NCI-H1105 treated with DMSO at 0.1 percent for 48 hours (cell line): Measurements from ENCODE around the gene PRKCSH.

Experiments used
- DNase-seq: peaks from one replicate; lab custom pipeline; 2025; lab: John Stamatoyannopoulos, UW

PRKCSH gene

DNA sequence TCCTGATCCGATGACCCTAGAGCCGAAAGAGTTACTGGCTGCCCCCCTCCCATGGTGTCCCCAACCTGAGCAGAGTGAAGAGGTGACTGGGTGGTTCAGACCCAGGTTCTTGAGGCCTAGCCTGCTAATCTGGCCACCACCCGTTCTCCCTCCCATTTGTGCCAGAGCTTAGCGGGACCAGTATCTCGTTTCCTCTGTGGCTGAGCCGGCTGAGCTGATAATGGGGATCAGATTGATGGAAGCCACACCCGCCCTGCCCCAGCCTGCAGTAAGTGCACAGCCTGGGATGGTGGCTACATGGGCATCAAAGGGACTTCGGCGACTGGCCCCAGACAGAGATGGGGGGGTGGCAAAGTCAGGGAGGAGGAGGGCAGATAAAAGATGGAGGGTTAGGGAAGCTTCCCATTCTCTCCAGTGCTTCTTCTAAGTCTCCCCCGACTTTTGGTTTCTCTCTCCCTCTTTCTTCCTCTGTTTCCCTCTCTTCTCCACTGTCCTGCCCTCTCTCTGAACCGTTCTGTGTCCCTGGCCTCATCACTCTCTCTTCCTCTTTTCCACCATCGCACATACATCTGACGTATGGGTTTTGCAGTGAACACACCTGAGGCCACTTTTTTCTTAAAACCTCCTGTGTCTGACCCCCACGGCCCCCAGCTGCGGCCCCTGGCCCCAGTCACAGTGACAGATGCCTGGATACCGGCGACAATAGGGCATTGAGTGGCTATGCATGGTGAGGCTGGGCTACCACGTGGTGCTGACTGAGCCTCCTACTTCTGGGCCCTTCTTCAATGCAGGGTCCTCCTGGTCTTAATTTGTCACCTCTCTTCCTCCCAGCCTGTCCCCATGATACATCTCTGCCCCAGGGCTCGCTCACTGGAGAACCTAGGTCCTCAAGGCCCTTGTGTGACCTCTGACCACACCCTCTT lies 43.0 kb downstream of the PRKCSH start:
- DNase-seq = no peak

DNA sequence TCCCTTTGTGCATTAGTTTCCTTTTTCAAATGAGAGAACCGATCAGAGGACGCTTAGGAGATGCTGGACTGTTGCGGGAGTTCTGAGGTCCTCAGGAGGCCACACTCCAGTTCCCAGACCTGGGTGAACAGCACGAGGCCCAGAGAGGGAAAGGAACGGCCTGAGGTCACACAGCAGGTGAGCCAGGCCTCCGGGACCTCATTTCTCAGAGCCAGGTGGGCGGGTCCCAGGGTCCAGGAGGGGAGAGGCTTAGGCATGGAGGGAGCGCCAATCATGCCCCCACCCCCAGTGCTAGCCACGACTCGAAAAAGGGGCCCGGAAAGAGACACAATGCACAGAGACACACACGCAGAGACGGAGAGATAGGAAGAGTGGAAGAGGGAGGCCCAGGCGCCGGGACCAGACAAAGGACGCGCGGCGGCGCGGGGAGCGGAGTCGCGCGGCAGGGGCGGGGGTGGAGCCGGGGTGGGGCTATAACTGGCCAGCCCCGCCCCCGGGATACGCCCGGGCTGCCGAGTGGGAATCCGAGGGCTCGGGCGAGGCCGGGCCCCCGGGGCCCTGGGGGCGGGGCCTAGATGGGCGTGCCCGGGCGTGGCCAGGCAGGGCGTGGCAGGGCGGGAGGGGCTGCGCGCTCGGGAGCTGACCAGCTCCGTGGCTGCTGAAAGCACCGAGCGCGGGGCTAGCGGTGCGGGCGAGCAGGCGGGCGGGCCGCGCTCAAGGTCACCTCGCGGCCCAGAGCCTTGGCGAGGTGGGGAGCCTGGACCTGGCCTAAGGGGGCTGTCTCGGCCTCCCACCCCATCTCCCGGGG lies 43.9 kb downstream of the PRKCSH start:
- peak; percentile 20 for DNase-seq

DNA sequence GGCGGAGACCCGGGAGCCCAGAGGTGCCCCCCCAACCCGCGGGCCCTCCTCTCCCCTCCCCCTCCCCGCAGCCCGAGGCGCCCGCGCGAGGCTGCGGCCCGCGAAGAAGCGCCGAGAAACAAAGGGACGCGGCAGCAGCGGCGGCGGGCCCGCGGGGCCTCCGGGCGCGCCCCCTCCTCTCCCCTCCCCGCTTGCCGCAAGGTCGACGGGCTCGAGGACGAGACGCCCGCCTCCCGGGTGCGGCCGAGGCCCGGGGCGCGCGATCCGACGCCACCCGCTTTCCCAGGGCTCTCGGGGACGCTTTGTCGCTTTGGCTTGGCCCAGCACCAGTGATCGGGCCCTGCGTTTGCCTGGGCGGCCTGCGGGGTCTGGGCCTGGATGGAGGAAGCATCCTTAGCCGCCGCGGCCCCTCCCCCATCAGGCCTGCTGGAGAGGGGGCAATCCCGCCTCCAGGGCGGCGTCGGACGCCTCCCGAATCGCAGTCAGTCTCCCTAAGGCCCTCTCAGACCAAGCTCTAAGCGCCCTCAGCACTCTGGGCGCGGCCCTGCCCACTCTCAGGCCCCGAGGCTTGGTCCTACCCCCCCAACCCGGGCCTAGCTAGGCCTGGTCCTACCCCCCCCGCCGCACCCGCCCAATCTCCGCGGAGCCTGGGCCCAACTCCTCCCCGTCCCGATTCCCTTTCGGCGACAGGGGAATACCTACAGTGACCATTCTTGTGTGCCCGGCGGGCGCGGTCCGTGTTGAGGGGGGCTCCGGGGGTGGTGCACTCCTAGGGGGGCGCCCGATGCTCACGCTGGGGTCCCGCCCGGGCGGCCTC lies 44.7 kb downstream of the PRKCSH start:
- DNase-seq = peak; percentile 20

DNA sequence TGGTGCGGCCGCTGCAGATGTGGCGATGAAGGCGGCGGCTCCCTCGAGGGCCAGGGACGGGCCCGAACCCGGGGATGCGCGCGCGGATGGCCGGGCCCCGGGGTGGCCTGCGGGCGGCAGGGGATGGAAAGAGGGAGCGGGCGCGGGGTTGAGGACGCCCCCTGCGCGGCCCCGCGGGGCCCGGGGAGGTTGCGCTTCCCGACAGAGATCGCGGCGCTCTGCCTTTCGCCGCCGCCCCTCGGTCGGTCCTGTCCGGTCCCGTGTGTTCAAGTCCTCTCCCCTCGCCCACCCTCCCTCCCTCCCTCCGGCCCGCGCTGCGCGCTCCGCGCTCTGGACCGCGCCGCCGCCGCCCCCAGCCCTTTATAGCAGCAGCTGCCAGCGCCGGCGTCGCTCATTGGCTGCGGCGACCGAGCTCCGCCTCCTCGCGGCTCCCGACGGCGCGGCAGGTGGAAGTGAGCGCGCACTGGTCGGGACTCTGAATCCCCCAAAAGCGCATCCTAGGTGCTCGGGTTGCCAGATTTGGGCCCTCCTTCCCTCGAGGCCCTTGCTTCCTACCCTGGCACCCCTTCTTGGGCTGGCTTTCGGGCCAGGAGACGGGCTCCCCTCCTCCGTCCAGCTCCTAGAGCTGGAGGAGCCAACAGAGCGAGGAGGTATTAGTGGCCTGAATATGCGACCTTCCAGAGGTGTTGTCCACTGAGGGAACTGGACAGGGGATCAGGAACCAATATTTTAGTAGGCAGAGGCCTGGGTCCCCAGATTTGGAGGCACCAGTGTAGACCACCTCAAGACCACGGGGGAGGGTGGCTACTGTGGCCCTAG lies 45.5 kb downstream of the PRKCSH start, which contains the start of gene ELAVL3:
ELAVL3 (minus strand) TSS at position 332 of the 819 bp plus-strand sequence. CDS start 438 bp downstream, outside the sequence.
- peak; percentile 76 for DNase-seq

DNA sequence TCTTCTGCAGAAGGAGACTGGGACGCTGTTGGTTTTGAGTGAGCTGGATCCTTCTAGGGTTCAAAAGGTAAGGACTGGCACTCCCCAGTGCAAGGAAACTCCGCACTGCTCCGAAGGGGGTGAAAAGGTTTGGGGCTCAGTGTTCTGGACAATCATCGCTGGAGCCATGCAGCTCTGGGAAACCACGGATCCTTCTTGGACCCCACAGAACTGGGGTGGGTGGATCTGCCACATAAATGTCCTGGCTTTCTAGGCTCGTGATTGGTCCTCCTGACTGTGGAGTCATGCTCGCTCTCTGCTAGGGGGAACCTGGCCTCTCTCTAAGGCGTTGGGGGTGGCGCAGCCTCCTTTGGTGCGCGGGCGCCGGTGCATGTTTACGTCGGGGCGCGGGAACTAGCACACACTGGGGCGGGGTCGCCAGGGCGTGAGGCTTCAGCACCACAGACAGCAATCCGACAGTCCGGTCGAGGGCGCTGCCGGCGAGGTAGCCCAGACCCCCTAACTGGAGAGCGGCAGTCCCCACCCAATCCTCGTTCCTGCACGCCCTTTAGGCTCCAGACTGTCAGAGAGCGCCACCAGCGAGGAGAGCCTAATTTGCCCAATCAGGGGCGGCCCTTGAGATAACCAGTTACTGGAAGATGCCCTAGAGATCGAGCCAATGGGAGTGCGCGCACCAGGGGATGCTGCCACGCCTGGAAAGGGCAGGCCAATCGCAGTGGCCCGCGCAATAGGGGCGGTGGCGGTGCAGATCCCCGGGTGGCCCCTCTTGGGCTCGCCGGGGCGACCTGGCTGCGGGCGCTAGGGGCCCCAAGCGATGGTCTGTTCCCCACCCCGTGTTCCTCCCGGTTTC lies 46.3 kb downstream of the PRKCSH start:
- DNase-seq = peak; percentile 97

DNA sequence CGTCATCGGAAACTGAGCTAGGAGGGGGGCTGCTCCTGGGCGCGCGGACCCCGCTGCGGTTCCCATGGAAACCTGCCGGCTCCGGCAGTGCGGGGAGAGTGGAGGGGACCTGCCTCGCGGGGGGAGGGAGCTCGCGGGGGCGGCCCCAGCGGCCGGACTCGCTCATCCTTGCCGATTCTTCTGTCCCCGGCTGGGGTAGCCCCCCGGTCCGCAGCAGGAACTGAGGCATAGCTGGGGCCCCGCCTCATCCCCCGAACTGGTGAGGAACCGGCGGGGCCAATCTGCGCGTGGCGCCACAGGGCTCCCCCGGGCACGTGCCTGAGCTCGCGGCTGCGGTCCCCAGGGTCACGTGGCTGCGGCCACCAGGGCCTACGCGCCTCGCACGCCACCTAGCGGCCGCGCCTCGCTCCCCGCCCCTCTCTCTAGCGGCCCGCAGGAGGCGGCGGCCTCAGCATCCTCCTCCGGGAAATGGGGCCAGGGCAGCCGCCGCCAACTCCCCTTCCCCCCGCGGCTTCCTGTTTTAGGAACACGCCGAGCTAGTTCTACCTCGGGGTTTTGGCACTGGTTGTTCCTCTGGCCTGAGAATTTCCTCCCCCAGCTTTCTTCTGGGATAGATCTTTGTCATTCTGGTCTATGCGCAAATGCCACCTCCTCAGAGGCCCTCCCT lies 47.1 kb downstream of the PRKCSH start:
- DNase-seq = peak; percentile 82

DNA sequence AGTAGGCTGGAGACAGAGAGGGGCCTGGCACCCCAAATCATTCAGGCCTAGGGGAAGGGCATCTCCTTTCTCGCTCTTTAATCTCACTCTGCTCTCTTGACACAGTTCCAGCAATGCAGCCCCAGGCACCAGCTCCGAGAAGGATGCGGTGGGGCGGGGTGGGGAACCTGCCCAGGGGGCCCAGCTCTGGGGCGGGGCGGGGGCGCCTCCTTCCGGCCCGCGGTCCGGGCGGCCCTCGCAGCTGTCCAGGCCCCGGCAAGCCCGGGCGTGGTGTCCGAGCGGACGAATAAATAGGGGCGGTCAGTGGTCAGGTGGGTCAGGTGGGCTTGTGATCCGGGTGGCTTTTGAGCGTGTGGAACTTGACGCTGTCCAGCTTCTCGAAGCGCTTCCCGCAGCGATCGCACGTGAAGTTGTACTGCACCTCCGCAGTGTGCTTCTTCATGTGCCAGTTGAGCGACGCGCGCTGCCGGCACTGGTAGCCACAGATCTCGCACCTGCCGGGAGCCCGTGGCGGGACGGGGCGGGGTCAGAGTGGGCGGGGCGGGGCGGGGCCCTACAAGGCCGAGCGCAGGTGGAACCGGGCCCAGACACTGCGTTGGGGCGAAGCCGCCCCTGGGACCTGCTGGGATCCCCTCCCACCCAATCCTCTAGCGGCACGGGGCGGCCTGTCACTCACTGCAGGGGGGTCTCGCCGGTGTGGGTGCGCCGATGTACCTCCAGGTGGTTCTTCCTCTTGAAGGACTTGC lies 48.1 kb downstream of the PRKCSH start:
- DNase-seq = no peak

DNA sequence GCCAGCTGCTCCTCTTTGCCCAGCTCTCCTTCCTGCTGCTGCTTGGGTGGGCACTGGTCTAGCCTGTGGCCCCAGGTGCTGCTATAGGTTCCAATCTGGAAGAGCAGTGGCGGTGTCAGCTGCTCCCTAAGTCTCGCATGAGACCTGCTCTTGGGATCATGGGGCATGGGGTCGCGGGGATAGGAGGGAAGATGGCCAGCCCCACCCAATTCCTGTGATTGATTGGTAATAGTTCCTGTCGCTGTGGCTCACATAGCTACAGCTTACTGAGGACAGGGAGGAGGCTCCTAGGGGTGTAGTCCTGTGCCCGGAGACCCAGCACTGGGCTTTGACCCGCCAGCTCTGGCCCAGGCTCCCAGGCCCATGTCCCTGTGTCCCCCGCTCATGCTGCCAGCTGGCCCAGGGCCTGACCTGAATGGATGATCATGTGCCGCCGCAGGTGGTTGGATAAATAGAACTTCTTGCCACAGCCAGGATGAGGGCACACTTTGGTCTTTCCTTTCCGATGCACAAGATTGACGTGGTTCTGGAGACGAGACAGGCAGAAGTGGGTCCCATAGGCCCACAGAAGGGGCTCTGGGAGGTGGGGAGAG lies 49.9 kb downstream of the PRKCSH start:
- DNase-seq = no peak

DNA sequence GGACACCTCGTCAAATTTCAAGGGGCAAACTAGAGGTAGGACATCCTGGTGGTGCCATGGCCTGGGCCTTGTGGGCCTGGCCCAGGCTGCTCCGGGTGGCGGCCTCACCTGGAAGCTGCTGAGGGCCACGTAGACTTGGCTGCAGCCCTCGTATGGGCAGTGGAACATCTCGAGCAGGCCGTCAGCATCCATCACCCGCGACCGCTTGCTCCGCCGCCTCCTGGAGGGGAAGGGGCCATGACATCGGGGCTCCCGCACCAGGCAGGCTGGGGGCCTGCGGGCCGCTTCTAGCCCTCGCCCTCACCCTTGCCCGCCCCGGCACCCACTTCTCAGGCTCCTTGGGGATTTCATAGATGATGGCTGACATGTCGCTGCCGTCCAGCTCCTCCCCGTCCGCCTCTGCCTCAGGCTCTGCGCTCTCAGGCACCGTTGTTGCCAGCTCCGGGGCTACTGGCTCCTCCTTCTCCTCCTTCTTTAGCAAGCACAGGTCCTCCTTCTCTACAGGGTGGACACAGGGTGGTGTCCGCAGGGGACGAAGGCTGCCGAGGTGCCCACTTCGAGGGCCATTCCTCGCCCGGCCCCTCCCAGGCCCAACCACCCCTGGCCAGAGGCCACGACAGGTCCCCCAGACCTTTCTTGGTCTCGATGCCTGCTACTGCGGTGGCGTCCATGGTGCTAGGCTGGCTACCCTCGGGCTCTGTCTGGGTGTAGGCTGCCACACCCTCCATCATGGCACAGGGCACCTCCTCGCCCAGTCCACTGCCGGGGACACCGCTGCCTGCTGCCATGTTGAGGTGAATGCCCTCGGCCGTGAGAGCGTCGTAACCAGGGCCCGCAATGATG lies 51.4 kb downstream of the PRKCSH start:
- no peak for DNase-seq

DNA sequence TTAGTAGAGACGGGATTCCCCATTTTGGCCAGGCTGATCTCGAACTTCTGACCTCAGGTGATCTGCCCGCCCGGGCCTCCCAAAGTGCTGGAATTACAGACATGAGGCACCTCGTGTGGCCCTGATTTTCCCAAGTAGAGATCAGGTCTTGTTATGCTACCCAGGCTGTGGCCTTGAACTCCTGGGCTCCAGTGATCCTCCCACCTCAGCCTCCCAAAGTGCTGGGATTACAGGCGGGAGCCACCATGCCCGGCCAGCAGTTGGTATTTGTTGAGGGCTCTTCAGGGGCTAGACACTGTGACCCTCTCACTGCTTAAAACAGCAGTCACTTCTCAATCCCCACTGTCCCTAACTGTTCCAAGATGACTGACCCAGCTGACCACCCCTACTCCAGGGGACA lies 53.9 kb downstream of the PRKCSH start:
- no peak for DNase-seq

DNA sequence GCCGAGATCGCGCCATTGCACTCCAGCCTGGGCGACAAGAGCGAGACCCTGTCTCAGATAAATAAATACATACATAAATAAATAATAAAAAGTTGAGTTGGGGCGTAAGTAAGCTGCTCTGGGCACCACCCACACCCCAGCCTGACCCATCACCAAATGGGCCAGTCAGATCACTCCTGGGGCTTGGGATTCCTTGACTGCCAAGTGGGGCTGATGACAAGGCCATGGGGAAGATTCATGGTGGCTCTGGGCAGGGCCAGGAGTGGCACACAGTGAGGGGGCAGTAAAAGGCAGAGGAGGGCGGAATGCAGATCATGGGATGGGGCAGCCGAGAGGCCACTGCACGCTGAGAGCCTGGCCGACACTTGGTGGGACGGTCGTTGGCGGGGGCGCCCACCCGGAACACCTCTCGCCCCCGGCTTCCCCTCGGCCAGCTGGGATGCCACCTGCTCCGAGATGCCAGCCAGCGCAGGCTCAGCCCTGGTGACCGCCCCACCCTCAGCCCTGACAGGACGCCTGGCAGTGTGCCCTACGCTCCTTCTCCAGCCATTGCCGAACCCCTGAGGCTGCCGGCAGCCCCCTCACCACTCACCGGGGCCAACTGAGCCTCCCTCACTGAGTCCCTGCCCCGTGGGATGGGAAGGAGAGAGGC lies 59.3 kb downstream of the PRKCSH start:
- no peak for DNase-seq

DNA sequence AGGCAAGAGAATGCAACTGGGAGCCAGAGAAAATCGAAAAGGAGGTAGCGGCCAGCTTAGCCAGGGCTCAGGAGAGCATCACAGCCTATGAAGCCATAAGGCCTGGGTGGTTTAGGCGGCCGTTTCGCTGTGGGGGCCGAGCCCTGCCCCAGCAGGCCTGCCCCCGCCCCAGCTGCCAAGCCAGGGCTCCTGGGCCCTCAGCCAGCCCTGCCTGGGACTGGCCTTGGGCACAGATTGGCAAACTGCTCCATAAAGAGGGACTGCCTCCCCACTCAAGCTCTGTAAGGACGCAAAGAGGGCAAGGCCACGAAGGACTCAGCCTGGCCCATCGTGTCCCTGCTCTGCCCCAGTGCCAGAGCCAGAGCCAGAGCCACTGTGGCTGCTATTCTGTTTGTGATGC lies 60.0 kb downstream of the PRKCSH start:
- no peak for DNase-seq

DNA sequence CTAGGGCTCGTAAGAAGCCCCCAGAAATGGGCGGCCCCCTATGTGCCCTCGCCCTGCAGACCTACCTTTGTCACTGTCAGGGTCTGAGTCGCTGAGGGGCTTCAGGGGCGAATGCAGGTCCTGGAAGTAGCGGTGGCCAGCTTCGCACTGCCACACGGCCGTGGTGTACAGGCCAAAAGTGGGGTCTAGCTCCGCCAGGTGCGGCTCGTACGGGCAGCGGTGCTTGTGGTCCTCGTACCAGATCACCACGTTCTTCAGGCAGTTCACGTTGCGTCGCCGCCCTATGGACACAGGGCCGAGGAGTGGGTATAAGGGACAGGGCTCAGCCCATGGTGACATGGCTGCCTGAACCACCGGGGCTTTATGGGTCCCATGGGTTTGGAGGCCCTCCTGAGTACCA lies 60.5 kb downstream of the PRKCSH start:
- DNase-seq = no peak

DNA sequence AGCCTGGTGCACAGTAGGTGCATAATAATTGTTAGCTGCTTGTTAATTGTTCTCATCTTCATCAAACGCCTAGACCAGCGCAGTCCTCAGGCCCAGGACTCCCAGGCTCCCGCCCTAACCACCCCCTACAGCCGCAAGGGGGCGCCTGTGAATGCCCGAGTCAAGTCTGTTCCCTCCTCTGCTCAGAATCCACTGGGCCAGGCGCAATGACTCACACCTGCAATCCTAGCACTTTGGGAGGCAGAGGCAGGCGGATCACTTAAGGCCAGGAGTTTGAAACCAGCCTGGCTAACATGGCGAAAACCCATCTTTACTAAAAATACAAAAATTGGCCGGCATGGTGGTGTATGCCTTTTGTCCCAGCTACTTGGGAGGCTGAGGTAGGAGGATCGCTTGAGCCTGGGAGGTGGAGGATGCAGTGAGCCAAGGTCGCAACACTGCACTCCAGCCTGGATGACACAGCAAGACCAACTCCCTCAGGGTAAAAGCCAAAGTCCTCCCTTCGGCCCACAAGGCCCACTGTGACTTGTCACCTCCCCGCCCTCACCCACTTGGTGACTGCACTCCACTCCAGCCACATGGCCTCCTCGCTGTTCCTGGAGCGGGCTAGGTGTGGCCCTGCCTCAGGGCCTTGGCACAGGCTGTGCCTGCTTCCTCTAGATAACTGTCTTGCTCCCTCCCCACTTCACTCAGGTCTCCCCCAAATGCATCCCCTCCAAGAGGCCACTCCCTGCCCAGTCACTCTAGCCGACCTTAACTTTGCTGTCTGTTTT lies 61.1 kb downstream of the PRKCSH start:
- DNase-seq = no peak

DNA sequence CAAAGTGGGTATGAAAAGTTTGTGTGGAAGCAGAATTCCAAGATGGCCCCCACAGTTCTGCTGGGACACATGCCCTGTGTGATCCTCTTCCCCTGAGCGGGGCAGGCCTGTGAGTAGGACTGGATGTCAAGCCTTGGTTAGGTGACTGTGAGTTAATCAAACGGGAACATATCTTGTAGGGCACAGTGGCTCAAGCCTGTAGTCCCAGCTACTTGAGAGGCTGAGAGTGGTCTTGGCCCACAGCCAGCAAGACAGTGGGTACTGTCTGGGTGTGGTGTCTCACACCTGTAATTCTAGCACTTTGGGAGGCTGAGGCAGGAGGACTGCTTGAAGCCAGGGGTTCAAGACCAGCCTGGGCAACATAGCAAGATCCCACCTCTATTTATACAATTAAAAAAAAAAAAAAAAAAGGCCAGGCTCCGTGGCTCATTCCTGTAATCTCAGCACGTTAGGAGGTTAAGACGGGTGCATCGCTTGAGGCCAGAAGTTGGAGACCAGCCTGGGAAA lies 63.8 kb downstream of the PRKCSH start:
- DNase-seq = no peak

DNA sequence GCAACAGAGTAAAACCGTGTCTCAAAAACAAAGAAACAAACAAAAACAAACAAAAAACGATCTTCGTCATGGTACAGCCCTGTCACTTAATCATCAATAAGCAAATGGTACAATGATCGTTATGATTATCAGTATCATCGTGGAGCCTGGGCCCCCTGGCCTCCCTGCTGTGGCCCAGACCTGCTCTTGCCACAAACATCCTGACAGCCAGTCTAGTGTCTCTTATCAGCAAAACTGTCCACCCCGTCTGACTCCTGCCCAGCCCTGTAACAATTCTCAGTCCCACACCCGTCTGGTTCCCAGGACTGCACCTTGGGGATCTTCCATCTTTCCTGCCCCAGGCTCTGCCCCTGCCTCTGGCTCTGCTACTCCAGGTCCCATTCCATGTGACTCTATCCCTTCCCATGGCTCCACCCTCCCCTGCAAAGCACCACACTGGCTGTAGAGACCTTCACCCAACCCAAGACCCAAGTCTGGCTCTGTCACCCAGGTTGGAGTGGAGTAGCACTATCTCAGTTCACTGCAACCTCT lies 64.5 kb downstream of the PRKCSH start:
- DNase-seq = no peak
